Heart left ventricle (tissue), 13 donors: ENCODE measurements around the gene MCF2L.

ENCODE experiments used
- POLR2A ChIP-seq, 2 donors: fragments of 450-650 bp; IDR thresholded peaks; one replicate each; pipeline ENCODE4 v1.6.1; 2017; ENCODE audit warnings: antibody characterized with exemption in 2 of 2, mild to moderate bottlenecking in 2 of 2, moderate library complexity in 2 of 2
- TF ChIP-seq, protein P1 (sequence below), 12 donors: fragments of 200-600 bp; sonication (generic) in 4 of 12; IDR thresholded peaks; one replicate each; pipeline versions ENCODE4 v1.5.0 to v1.8.0; 2018 to 2022; ENCODE audit warnings: antibody characterized with exemption in 12 of 12, mild to moderate bottlenecking in 5 of 12
- donor health status: ischemic (EF 13 %, LVEDD 7.1; RV severe dilation, severe dysfunction).
- donor health status: DM: no; HTN: yes; CAD: no.
- donor health status: DM: no; HTN: no; CAD: no.
- donor health status: ischemic (EF 25% LVEDD 6.9; RV normal size, moderate dysfunction).
- donor health status: ischemic (EF 25% LVEDD 5.7; RV mildly dilated, moderate dysfunction).
- donor health status: ischemic (EF 35%, LVEDD 5.7; RV mildly dilated, moderate dysfunction).
- donor health status: nonischemic (EF 11% LVEDD 7.7; RV severe dilation, severe dysfunction).
- donor health status: DM: yes; HTN: yes; CAD: no.
- donor health status: PGD.
- donor health status: ischemic (EF 29% LVEDD 5.4; RV normal size, mild dysfunction).
- donor health status: nonischemic (EF 23%, LVEDD 6.1; RV moderate dilation, normal function).

DNA sequence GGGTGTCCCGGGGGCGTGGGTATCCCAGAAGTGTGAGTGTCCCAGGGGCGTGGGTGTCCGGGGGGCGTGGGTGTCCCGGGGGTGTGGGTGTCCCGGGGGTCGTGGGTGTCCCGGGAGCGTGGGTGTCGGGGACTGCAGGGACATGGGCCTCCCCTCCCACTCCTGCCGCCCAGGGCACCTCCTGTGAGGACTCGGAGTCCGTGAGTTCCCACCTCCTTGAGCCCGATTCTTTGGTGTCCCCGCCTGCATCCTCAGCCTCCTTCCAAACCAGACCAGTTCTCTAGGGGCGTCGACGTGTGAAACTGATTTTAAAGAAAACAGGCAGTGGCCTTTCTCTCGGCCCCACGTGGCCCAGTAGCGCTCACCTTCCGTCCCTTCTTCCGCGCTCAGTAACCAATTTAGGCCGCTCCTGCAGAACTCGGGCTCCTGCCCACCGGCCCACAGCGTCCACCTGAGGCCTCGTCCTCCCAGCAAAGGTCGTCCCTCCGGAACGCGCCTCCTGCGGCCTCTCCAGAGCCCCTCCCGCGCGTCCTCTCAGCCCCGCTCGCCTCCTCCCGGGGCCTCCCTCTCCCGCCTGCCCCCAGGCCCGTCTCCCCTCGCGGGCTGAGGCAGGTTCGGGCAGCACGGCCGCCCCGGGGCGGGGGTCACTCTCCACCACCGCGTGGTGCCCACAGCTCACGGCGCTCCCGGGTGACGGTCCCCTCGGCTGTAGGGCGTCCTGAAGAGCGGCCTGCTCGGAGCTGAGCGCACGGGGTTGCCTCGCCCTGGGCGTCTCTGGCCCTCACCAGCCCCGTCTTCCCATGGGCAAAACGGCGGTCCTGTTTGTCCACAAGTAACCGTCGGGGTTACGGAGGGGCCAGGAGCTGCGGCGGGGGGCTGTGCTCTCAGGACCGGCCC is 140.4 kb downstream of the MCF2L start:
- TF ChIP-seq, protein P1, sequence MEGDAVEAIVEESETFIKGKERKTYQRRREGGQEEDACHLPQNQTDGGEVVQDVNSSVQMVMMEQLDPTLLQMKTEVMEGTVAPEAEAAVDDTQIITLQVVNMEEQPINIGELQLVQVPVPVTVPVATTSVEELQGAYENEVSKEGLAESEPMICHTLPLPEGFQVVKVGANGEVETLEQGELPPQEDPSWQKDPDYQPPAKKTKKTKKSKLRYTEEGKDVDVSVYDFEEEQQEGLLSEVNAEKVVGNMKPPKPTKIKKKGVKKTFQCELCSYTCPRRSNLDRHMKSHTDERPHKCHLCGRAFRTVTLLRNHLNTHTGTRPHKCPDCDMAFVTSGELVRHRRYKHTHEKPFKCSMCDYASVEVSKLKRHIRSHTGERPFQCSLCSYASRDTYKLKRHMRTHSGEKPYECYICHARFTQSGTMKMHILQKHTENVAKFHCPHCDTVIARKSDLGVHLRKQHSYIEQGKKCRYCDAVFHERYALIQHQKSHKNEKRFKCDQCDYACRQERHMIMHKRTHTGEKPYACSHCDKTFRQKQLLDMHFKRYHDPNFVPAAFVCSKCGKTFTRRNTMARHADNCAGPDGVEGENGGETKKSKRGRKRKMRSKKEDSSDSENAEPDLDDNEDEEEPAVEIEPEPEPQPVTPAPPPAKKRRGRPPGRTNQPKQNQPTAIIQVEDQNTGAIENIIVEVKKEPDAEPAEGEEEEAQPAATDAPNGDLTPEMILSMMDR (IDR thresholded peaks at IDR 0.05) = no peak
- no peak for TF ChIP-seq POLR2A (IDR thresholded peaks at IDR 0.05)
